Activated naive CD8-positive, alpha-beta T cell treated with anti-CD3 and anti-CD28 coated beads, Interleukin-2, amount 50 U/mL, for 24 hours (primary cell): ENCODE results near the gene PSMD13.
A peak's percentile ranks its signal among the peaks of the same experiment; 100 is the strongest.

Experiments
- ATAC-seq: fragments of 150-1000 bp; cut with Tn5 transposase; one replicate; pipeline ENCODE4 v1.10.0; 2021
- DNase-seq: peaks from one replicate; pipeline ENCODE4 v3.0.0; 2021
- H3K27ac Mint-ChIP-seq: one replicate; pipeline ENCODE4 v1.8.0; 2021; ENCODE audit warnings: mild to moderate bottlenecking, mixed read lengths
- H3K27me3 Mint-ChIP-seq: one replicate; pipeline ENCODE4 v1.8.0; 2021; ENCODE audit warnings: mixed read lengths
- H3K36me3 Mint-ChIP-seq: one replicate; pipeline ENCODE4 v1.8.0; 2021; ENCODE audit warnings: low read depth, mixed read lengths
- H3K4me1 Mint-ChIP-seq: one replicate; pipeline ENCODE4 v1.8.0; 2021; ENCODE audit warnings: mixed read lengths
- H3K4me3 Mint-ChIP-seq: one replicate; pipeline ENCODE4 v1.8.0; 2021; ENCODE audit warnings: mild to moderate bottlenecking, moderate library complexity, mixed read lengths
- H3K9me3 Mint-ChIP-seq: one replicate; pipeline ENCODE4 v1.8.0; 2021; ENCODE audit warnings: mixed read lengths

Gene PSMD13

DNA sequence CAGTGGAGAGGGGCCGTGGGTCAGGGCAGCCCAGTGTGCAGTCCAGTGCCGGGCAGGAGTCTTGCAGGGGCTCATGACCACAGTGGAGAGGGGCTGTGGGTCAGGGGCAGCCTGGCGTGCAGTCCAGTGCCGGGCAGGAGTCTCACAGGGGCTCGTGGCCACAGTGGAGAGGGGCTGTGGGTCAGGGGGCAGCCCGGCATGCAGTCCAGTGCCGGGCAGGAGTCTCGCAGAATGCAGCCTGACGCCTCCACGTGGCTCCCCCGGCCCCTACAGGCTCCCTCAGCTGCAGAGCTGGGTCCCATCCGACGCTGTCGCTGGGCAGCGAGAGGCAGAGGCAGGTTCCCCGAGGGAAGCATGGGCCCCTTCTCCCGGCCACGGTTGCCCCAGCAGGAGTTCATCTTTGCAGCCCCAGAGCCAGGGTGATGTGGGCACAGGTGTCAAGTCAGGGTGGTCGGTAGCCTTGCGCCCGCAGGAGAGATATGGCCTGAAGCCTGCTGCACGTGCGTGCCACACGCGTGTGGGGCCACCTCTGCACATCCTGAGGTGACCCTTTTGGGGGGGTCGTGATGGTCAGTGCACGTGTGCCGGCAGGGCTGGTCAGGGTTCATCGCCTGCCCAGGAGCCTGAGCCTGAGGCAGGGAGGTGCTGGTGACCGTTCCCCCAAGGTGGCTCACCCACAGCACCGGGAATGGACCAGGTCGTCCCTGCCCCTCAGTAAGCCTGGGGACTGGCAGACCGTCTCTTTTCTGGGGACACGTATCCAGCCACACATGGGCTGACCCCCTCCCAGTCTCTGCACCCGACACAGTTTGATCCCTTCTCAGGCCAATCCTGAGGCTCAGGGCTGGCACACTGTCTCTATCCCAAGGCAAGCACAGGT is 59.6 kb downstream of the PSMD13 start:
- ATAC-seq (no peak), DNase-seq (no peak)
- peaks cover 28% of the 10 kb centered on the region for H3K4me1 Mint-ChIP-seq
- H3K27ac Mint-ChIP-seq: no peak overlapping the region
- peaks cover 12% of the 10 kb centered on the region for H3K27me3 Mint-ChIP-seq
- peaks cover 2% of the 10 kb centered on the region for H3K36me3 Mint-ChIP-seq
- no peak overlapping the region for H3K4me3 Mint-ChIP-seq
- no peaks in the 10 kb centered on the region for H3K9me3 Mint-ChIP-seq

DNA sequence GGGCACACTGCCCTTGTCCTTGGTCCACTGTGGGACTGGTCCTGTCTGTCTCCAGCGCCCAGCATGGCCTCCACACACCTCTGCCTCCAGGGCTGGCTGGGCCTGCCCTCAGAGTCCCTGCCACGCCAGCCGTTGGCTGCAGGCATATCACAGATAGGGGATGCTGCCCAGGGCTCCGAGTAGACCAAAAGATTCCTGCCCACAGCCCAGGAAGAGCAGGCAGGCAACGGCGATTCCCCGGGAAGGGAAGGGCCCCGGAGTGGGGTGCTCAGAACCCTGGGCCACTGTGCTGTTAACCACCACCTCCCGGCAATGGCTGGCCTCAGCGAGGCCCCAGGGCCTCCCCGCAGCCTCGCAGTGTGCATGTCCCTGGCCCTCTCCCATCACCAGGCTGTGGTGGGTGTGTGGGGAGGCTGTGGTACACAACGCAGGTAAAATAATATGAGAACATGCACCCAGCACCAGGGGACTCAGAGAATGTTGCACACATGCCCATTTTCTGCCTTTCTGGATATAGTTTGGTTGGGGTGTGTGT is 60.3 kb downstream of the PSMD13 start:
- Mint-ChIP-seq H3K9me3 (no peaks in the 10 kb centered on the region), H3K4me1 (peaks cover 26% of the 10 kb centered on the region), H3K27me3 (peaks cover 14% of the 10 kb centered on the region), H3K36me3 (no peaks in the 10 kb centered on the region), H3K4me3 (peak overlapping the region; percentile 57), H3K27ac (peak overlapping the region; percentile 74)
- peak; percentile 29 for ATAC-seq
- no peak for DNase-seq

DNA sequence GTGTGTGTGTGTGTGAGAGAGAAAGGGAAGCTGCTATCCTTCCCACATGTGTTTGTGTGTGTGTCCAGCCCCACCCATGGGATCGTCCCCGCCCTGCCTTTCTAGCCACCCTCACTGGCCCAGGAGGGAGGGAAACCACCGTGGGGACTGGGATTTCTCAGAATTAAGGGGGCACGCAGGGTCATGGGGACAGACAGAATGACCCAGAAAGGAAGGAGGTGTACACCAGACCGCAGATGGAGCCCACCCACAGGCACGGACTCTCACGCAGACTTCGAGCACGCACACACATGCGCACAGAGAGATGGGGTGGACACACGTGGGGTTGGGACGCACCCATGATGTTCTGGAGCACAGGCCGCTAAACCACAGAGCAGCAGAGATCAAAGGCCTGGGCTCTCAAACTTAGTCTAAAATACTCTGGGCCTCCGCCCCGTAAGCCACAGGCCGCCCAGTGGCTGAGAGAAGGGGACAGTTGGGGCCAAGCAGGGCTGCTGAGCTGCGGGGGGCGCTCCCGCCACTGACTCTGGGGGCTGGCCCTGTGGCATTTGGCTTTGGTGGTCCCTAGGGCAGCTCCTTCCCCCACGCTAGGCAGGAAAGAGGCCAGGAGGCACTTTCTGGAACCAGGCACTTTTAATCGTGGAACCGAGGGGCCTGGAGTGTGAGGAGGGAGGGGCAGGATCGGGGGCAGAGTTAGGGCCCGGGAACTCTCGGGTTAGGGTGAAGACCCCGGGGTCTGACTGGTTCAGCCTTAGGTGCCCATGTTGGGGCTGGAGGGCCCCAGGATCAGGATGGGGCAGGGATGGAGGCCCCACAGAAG is 61.0 kb downstream of the PSMD13 start:
- ATAC-seq (peak; percentile 57), DNase-seq (peak; percentile 48)
- H3K27me3 Mint-ChIP-seq: peaks cover 15% of the 10 kb centered on the region
- peak overlapping the region; percentile 74 for H3K27ac Mint-ChIP-seq
- peak overlapping the region; percentile 57 for H3K4me3 Mint-ChIP-seq
- no peaks in the 10 kb centered on the region for H3K36me3 Mint-ChIP-seq
- peaks cover 32% of the 10 kb centered on the region for H3K4me1 Mint-ChIP-seq
- no peaks in the 10 kb centered on the region for H3K9me3 Mint-ChIP-seq

DNA sequence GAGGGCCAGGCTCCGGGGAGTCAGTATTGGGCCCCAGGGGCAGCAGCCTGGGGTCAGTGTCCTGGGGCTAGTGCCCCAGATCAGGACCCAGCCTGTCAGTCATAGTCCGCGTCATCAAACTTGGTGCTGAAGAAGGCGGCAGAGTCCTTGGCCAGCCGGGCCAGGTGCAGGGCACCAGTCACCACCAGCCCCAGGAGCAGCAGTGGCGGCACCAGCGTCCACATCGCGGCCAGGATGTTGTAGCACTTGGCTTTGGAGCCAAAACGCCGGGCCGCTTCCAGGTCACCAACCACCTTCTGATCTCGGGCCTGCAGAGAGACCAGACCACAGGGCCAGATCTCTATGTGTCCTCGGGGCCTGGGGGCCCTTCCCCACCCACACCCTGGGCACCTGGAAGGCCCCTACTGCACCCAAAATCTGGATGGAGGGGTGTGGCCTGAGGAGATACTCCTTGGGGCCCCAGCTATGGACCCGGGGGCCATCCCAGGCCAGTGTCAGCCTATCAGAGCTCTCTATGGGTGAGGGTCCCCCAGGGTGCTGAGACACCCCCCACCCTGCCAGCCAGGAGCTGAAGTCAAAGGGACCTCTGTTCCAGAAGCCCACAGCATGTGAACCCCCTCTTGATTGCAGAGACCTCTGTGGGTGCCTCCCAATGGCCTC is 61.8 kb downstream of the PSMD13 start:
- ATAC-seq (peak; percentile 2), DNase-seq (no peak)

DNA sequence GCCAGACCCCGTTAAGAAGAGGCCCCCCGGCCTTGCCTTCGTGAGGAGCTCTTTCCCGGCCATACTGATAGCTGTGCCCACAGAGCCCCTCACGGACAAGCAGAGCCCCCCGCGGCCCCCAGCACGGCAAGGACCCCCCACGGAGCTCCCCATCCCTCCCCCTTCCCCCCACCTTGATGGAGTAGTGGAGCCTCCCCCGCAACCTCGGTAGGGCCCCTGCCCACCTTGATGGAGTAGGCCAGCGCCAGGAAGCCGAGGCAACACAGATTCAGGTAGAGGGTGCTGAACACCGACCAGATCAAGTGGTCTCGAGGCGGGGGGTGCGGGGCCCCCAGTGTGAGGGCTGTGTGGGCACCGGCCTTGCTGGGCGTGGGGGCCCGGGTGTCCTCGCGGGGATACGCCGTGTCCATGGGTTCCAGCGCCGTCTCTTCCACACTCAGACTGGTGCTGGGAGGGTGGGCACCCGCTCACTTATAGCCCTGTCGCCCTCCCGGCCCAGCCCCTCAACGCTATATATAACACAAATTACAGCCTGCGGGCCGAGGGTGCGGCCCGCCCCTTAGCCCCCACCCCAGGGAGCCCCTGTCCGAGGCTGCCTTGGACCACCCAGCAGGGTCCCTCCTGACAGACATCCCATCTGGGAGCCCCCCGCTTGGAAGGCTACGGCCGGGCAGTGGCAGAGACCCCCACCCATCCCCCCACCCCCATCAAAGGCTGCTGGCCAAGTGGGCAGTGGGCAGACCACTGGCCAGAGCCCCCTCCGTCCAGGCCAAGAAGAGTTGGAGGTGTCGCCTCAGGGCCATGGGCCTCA is 62.5 kb downstream of the PSMD13 start, which contains the start of gene IFITM5:
Gene IFITM5 (minus strand): TSS at position 446 of the 811 bp plus-strand sequence. CDS start 36 bp downstream, at position 410.
- peak within 1 kb of the TSS; percentile 19 for H3K27ac Mint-ChIP-seq
- H3K27me3 Mint-ChIP-seq: peaks cover 17% of the 10 kb centered on the region

More for the DNA sequence above, 61.8 kb downstream of the PSMD13 start:
- H3K36me3 Mint-ChIP-seq: no peaks in the 10 kb centered on the region
- H3K9me3 Mint-ChIP-seq: no peaks in the 10 kb centered on the region
- H3K27ac Mint-ChIP-seq: peak overlapping the region; percentile 46
- H3K4me3 Mint-ChIP-seq: no peak overlapping the region
- peaks cover 40% of the 10 kb centered on the region for H3K4me1 Mint-ChIP-seq
- H3K27me3 Mint-ChIP-seq: peaks cover 17% of the 10 kb centered on the region

DNA sequence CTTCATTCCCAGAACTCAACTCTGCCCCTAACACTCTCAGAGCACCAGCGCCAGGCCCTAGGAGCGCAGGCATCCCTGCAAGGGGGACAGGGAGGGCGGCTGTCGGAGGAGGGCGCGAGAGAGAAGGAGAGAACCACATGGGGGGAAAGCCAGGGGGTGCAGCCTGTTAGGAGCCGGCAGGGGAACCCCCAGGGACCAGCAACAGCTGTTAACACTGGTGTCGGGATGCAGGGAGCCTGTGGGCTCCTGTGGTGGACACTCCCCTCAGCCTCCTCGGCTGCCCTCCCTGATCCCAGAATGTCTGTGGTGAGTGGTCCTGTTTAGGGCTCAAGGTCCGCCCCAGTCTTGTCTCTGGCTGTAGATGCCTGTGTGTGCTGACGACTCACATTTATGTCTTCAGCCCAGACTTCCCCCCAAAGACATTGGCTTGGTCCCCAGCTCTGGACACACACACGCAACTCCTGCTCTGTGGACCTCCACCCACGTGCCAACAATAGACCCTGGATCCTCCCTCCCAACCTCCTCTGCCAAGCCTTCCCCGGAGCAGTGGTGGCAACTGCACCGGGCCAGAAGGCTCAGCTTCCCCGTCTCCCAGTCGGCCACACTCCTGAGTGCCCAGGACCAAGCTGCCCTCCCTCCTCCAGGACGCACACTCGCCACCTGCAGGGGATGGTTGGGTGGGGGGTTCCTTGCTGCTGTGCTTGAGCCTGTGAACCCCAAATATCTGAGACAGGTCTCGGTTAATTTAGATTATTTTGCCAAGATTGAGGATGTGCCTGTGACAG is 63.4 kb downstream of the PSMD13 start:
- Mint-ChIP-seq H3K36me3 (no peaks in the 10 kb centered on the region), H3K9me3 (no peaks in the 10 kb centered on the region), H3K4me3 (no peak overlapping the region), H3K27me3 (peaks cover 17% of the 10 kb centered on the region), H3K27ac (peak overlapping the region; percentile 19), H3K4me1 (peaks cover 50% of the 10 kb centered on the region)
- peak; percentile 44 for DNase-seq
- peak; percentile 5 for ATAC-seq

More for the DNA sequence above, 62.5 kb downstream of the PSMD13 start, which contains the start of gene IFITM5:
- ATAC-seq (no peak), DNase-seq (no peak)
- Mint-ChIP-seq H3K9me3 (no peaks in the 10 kb centered on the region), H3K4me1 (peaks cover 45% of the 10 kb centered on the region), H3K36me3 (no peaks in the 10 kb centered on the region), H3K4me3 (no peak within 1 kb of the TSS)
